Neuron (in vitro differentiated cells): ENCODE results near the gene TROAP.

Experiments
- H2AFZ ChIP-seq: one replicate; pipeline ENCODE4 v1.6.1; 2013; ENCODE audit warnings: low read depth, mild to moderate bottlenecking, inconsistent platforms, low read length, moderate library complexity
- H3K27me3 ChIP-seq: one replicate; pipeline ENCODE4 v1.6.1; 2013; ENCODE audit warnings: low read length; ENCODE audit not compliant: insufficient read depth
- H3K36me3 ChIP-seq: one replicate; pipeline ENCODE4 v1.6.1; 2013; ENCODE audit warnings: low read length; ENCODE audit not compliant: insufficient read depth
- H3K4me1 ChIP-seq: one replicate; pipeline ENCODE4 v1.6.1; 2013; ENCODE audit warnings: low read length; ENCODE audit not compliant: insufficient read depth
- H3K4me3 ChIP-seq: 2 replicates; pipeline ENCODE4 v1.5.1; 2013; ENCODE audit warnings: mild to moderate bottlenecking, low read length, moderate library complexity
- H3K9me3 ChIP-seq: one replicate; pipeline ENCODE4 v1.6.1; 2013; ENCODE audit warnings: low read length

Gene TROAP

GRCh38 chr12:49287876-49288275 is 35.2 kb upstream of the TROAP start:
- Histone ChIP-seq H3K36me3 (no peaks in the 10 kb centered on the region), H2AFZ (no peak overlapping the region), H3K9me3 (peaks cover 3% of the 10 kb centered on the region), H3K27me3 (peaks cover 8% of the 10 kb centered on the region), H3K4me3 (no peak overlapping the region), H3K4me1 (peaks cover 3% of the 10 kb centered on the region)

DNA sequence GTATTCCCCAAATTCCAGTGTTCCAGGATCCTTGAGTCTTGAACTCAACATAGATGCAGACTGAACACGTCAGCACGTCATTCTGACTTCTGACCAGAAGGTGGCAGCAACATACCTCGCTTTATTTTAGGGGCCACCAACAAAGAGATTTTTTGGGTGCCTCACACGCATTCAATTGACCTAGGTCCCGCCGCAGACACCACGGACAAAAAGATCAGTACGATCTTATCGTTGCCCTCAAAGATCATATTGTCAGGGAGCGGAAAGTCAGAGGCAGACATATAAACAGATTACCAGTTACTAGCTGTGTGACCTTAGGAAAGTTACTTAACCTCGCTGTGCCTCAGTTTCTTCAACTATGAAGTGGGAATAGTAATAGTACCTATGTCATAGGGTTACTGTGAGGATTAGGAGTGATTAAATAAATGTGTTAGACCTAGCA is 34.6 kb upstream of the TROAP start:
- H3K27me3 ChIP-seq: peaks cover 13% of the 10 kb centered on the region
- H2AFZ ChIP-seq: no peak overlapping the region
- H3K36me3 ChIP-seq: no peaks in the 10 kb centered on the region
- no peak overlapping the region for H3K4me3 ChIP-seq
- peaks cover 3% of the 10 kb centered on the region for H3K9me3 ChIP-seq
- peaks cover 8% of the 10 kb centered on the region for H3K4me1 ChIP-seq

DNA sequence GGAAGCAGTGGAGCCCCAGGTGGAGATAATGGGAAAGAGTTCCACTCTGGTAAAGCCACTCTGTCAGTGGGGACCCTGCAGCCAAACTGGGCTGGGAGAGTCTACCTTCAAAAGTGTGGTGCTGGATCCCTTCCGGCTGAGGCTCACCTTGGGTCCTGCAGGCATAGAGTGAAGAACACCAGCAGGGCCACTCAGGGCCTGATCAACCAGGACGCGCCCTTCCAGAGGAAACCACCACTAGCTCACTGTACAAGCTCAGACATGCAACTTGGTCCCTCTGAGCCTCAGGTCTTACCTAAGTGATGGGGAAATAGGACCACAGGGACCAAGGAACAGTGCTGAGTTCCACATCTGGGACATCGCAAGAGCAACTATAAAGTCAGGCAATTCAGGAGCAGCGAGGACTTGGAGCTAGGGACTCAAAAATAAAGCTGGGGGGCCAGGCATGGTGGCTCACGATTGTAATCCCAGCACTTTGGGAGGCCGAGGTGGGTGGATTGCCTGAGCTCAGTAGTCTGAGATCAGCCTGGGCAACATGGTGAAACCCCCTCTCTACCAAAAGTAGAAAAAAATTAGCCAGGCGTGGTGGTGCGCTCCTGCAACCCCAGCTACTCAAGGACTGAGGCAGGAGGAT is 34.0 kb upstream of the TROAP start:
- H3K9me3 ChIP-seq: peaks cover 3% of the 10 kb centered on the region

DNA sequence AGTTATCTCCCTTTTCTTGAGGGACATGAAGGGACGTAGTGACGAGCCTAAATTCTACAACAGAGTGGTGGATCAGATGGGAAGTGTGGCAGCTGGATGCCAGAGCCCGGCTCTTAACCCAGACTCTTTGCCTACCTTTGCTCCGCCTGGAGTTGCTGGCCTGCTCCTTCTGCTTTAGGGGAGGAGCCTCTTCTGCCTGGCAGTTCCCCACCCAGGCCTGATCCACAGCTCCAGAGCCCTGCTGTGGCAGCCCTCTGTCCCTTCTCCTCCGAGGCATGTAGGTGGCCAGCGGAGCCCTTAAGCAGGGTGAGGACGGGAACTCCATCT is 30.4 kb upstream of the TROAP start:
- peaks cover 22% of the 10 kb centered on the region for H3K4me1 ChIP-seq
- no peak overlapping the region for H3K4me3 ChIP-seq
- H3K27me3 ChIP-seq: peaks cover 56% of the 10 kb centered on the region
- H2AFZ ChIP-seq: no peak overlapping the region
- H3K36me3 ChIP-seq: no peaks in the 10 kb centered on the region
- peaks cover 5% of the 10 kb centered on the region for H3K9me3 ChIP-seq

More for the DNA sequence above, 34.0 kb upstream of the TROAP start:
- Histone ChIP-seq H3K27me3 (peaks cover 19% of the 10 kb centered on the region), H3K4me3 (no peak overlapping the region), H3K36me3 (no peaks in the 10 kb centered on the region), H2AFZ (no peak overlapping the region), H3K4me1 (peaks cover 14% of the 10 kb centered on the region)

GRCh38 chr12:49293056-49293956 is 29.7 kb upstream of the TROAP start:
- H3K27me3 ChIP-seq: peaks cover 62% of the 10 kb centered on the region
- H3K9me3 ChIP-seq: peaks cover 5% of the 10 kb centered on the region
- peaks cover 22% of the 10 kb centered on the region for H3K4me1 ChIP-seq
- H2AFZ ChIP-seq: no peak overlapping the region
- no peaks in the 10 kb centered on the region for H3K36me3 ChIP-seq
- H3K4me3 ChIP-seq: no peak overlapping the region

DNA sequence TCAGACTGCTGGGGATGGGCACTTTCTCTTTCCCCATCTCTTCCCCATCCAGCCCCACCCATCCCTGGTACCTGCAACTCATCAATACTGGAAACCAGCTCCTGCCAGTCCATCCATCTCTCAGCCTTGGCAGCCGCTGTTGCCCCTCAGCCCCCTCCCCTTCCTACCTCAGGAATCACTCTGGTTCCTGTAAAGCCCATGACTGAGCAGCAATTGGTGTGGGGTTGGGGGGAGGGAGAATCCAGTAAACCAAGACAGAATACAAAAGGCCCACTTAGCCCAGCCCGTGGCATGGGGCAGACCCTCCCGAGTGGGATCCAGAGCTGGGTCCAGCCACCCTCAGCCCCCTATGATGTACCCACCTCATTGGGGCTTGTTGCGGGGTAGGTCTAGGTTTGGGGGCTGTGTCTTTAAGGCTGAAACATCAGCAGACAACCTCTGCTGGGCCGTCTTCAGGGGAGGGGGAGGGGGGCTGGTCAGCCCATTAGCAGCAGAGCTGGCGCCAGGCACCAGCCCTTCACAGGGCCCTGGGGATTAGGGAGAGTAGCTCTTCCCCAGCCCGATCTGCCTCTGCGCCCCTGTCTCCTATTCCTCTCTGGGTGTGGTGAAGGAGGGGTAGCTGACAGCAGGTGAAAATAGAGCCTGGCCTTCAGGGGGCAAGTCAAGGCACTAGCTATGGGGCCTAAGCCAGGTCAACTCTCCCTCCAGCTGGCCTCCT is 28.8 kb upstream of the TROAP start:
- Histone ChIP-seq H3K9me3 (peaks cover 5% of the 10 kb centered on the region), H3K4me1 (peaks cover 22% of the 10 kb centered on the region), H3K27me3 (peaks cover 67% of the 10 kb centered on the region), H2AFZ (no peak overlapping the region), H3K4me3 (no peak overlapping the region), H3K36me3 (no peaks in the 10 kb centered on the region)

GRCh38 chr12:49294804-49295081 is 28.3 kb upstream of the TROAP start:
- H2AFZ ChIP-seq: no peak overlapping the region
- H3K9me3 ChIP-seq: peaks cover 5% of the 10 kb centered on the region
- H3K36me3 ChIP-seq: no peaks in the 10 kb centered on the region
- H3K4me3 ChIP-seq: no peak overlapping the region
- peaks cover 67% of the 10 kb centered on the region for H3K27me3 ChIP-seq
- peaks cover 22% of the 10 kb centered on the region for H3K4me1 ChIP-seq

GRCh38 chr12:49295082-49295936 is 27.7 kb upstream of the TROAP start, which contains the start of gene PRPH:
Gene PRPH (plus strand): TSS chr12:49295147. CDS start chr12:49295201, 54 bp downstream.
- Histone ChIP-seq H3K4me3 (no peak within 1 kb of the TSS), H3K27me3 (peaks cover 67% of the 10 kb centered on the region)

GRCh38 chr12:49296034-49296835 is 26.8 kb upstream of the TROAP start:
- peaks cover 5% of the 10 kb centered on the region for H3K9me3 ChIP-seq
- H3K4me3 ChIP-seq: no peak overlapping the region
- no peaks in the 10 kb centered on the region for H3K36me3 ChIP-seq
- H3K4me1 ChIP-seq: peaks cover 22% of the 10 kb centered on the region
- H2AFZ ChIP-seq: no peak overlapping the region
- peaks cover 67% of the 10 kb centered on the region for H3K27me3 ChIP-seq

More at GRCh38 chr12:49295082-49295936, 27.7 kb upstream of the TROAP start, which contains the start of gene PRPH:
- peaks cover 22% of the 10 kb centered on the region for H3K4me1 ChIP-seq
- H2AFZ ChIP-seq: no peak within 1 kb of the TSS
- H3K36me3 ChIP-seq: no peaks in the 10 kb centered on the region
- H3K9me3 ChIP-seq: peaks cover 5% of the 10 kb centered on the region

GRCh38 chr12:49296836-49297694 is 26.0 kb upstream of the TROAP start:
- Histone ChIP-seq H3K4me1 (peaks cover 22% of the 10 kb centered on the region), H2AFZ (no peak overlapping the region), H3K4me3 (no peak overlapping the region), H3K9me3 (peaks cover 5% of the 10 kb centered on the region), H3K36me3 (no peaks in the 10 kb centered on the region), H3K27me3 (peaks cover 65% of the 10 kb centered on the region)

GRCh38 chr12:49297695-49298060 is 25.4 kb upstream of the TROAP start:
- Histone ChIP-seq H2AFZ (no peak overlapping the region), H3K27me3 (peaks cover 62% of the 10 kb centered on the region), H3K4me3 (no peak overlapping the region), H3K36me3 (no peaks in the 10 kb centered on the region), H3K9me3 (peaks cover 5% of the 10 kb centered on the region), H3K4me1 (peaks cover 21% of the 10 kb centered on the region)
